Ecto neural progenitor cell (in vitro differentiated cells): ENCODE data around the gene EXTL1.
A peak's percentile ranks its signal among the peaks of the same experiment; 100 is the strongest.

Experiments used
- DNase-seq: peaks from one replicate; pipeline ENCODE4 v3.0.0-alpha.2; 2018; ENCODE audit warnings: low spot score

Gene EXTL1

GRCh38 chr1:26023009-26023408 is 1.4 kb downstream of the EXTL1 start:
- no peak for DNase-seq

DNA sequence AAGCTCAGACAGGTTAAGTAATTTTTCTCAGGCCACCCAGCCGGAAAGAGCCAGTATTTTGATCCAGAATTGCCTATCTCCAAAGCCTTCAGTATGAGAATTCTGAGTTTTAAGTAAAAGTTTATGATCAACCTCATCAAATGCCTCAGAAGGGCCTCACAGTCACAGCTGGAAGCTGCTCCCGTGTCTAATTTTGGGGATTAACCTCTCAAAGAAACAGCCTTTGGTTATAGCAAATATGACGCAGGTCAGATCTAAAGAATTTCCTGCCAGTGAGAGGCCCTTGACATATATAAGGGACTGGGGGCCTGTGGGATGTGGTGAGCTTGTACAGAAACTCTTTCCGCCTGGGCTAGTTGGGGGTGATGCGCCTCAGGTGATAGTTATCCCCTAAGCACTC is 2.3 kb downstream of the EXTL1 start:
- no peak for DNase-seq

- DNase-seq: no peak
Observed at GRCh38 chr1:26025060-26025459, 3.5 kb downstream of the EXTL1 start.

- DNase-seq: no peak
Observed at GRCh38 chr1:26025517-26025916, 3.9 kb downstream of the EXTL1 start.

- DNase-seq: no peak
Observed at GRCh38 chr1:26027716-26028489, 6.3 kb downstream of the EXTL1 start.

DNA sequence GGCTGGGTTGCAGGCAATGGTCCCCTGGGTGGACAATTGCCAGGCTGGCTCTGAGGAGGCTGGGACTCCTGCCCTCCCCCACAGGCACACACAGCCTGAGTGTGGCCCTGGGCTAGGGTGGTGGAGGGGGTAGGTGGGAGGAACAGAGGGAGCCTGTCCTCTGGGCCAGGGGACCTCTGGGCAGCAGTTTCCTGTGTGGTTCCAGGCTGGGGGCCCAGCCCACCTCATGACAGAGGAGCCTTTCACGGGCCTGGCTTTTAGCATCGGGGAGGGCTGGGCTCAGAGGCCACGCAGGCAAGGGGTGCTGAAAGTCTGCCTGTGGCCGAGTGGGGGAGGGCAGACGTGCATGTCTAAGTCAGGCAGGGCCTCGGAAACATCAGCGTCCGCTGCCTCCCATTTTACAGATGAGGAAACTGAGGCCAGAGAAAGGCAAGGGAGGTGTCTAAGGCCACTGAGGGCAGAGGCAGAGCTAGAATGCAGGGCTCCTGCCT is 7.0 kb downstream of the EXTL1 start:
- DNase-seq: no peak

DNA sequence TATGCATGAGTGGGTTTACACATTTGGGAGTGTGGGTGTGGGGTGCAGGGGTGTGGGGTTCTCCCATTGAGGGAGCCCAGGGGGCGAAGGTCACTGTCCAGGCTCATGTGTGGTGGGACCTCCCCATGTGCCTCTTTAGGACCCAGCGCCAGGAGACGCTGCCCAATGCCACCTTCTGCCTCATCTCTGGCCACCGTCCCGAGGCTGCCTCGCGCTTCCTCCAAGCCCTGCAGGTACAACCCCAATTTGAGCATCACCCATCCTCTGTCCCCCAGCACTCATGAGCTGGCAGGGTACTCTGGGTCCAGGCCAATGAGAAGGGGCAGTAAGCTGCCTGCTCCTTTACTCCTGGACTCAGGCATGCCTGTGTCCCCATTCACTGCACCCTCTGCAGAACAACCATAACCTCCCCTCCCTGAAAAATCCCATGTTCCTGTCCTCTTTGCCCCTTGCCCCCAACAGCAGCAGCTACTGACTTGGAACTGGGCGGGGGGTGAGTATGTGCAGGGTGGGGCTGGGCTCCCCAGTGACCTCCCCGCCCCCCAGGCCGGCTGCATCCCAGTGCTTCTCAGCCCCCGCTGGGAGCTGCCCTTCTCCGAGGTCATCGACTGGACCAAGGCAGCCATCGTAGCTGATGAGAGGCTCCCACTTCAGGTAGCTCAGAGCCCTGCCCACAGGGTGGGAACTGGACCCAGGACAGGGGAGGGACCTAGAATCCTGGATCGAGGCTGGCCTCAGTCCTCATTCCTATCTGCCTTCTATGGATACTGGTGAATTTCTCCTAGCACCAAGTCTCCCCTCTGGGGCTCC is 7.7 kb downstream of the EXTL1 start:
- no peak for DNase-seq

- DNase-seq: no peak
Observed at GRCh38 chr1:26029864-26030481, 8.4 kb downstream of the EXTL1 start.

DNA sequence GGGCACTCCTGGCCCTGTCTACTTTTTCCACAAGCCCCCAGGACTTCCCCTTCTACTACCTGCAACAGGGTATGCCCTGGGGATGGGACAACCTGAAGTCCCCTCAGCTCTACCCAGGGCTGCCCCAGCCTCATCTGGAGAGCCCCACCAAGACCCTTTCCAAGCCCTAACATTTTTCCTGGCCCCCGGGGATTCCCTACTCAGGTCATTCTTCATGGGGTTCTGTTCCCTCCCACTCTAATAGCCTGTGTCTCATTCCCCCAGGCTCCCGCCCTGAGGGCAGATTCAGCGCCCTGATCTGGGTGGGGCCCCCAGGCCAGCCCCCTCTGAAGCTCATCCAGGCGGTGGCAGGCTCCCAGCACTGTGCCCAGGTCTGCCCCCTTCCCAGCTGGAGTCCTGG is 9.6 kb downstream of the EXTL1 start:
- DNase-seq: no peak

GRCh38 chr1:26031611-26032220 is 10.1 kb downstream of the EXTL1 start:
- DNase-seq: no peak

DNA sequence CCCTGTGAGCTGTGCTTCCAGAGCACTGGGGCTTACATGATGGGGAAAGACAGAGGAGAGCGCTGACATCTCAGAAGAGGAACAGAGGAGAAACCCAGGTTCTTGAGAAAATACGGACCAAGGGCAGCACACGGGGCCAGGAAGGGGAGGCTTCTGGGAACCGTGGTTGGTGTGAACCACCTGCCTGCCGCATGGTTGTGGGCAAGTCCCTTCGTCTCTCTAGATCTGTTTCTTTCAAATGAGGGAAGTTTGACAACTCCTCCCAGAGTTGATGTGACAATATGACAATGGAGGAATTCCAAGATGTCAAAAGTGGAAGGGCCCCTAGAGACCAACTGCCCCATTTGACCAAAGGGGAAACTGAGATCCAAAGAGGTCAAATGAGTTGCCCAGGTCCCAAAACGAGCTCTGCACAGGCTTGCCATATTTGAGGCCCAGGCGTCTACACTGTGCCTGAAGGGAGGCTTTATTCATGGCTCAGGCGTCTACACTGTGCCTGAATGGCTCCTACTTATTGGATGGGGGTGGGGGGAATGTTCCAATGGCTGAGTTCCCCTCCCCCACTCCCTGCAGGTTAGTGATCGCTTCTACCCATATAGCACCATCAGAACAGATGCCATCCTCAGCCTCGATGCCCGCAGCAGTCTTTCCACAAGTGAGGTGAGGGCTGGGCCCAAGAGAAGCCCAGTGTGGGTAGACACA is 11.2 kb downstream of the EXTL1 start:
- DNase-seq: no peak

DNA sequence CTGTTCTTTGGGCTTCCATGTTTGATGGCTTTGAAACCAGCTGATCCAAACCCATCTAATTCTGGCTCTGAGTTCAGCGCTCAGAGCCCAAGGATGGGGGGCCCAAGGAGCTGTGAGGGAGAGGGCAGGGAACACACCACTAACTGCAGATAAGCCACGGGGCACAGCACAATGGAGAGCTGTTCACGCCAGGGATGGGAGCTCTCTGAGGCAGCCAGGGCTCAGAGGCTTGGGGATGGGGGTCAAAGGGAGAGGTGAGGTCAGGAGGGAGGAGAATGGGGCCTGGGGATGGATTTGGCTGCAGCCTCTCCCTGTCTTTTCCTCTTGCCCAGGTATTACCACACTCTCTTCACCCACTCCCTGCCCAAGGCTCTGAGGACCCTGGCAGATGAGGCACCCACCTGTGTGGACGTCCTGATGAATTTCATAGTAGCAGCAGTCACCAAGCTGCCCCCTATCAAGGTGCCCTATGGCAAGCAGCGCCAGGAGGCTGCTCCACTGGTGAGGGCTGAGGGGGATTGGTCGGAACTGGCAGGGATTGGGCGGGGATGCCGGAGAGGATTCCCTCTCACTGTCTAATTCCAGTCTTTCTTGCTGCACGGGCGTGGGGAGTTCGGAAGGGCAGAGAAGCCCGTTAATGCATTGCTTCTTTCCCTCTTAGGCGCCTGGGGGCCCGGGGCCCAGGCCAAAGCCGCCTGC is 13.1 kb downstream of the EXTL1 start:
- DNase-seq: no peak

DNA sequence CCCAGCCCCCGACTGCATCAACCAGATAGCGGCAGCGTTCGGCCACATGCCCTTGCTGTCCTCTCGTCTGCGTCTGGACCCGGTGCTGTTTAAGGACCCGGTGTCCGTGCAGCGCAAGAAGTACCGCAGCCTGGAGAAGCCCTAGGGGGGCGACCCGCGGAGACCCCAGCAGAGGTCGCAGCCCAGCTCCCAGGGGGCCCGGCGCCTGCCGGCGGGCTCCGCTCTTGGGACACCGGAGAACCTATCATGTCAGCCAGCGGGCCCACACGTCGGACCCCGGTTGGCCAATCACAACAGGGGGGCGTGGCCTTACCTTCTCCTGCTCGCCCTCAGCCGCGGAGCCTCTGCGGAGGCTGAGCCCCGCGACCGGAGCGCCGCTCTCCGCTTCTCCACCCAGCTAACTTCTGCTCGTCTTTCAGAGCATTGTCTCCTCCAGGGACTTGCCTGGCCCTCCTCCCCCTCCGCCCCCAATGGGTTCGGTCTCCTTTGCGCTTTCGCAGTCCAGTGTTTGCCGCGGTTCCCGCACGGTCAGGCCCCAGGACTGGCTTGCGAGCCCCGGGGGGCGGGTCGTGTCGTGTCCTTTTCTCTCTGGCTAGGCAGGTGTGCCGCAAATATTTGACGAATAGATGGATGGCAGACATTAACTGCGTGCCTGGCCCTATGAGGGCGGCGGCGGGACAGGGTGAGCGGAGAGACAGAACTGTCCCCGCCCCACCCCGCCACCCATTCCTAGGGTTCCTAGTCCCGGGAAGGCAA is 13.8 kb downstream of the EXTL1 start:
- DNase-seq: peak; percentile 97

- DNase-seq: peak; percentile 94
Observed at GRCh38 chr1:26035959-26036755, 14.6 kb downstream of the EXTL1 start.

- no peak for DNase-seq
Observed at GRCh38 chr1:26036756-26037281, 15.2 kb downstream of the EXTL1 start.

- no peak for DNase-seq
Observed at GRCh38 chr1:26037904-26038303, 16.3 kb downstream of the EXTL1 start.

GRCh38 chr1:26038477-26038876 is 16.9 kb downstream of the EXTL1 start:
- no peak for DNase-seq

GRCh38 chr1:26038904-26039303 is 17.3 kb downstream of the EXTL1 start:
- DNase-seq: no peak

GRCh38 chr1:26041401-26041800 is 19.8 kb downstream of the EXTL1 start:
- no peak for DNase-seq
